ENCODE data around the gene LELP1.
"Not testable (repeated sequence)": the region's sequence is repeated elsewhere in the genome, so short reads cannot be mapped to it uniquely, and the experiment has no call there.

Gene LELP1

DNA sequence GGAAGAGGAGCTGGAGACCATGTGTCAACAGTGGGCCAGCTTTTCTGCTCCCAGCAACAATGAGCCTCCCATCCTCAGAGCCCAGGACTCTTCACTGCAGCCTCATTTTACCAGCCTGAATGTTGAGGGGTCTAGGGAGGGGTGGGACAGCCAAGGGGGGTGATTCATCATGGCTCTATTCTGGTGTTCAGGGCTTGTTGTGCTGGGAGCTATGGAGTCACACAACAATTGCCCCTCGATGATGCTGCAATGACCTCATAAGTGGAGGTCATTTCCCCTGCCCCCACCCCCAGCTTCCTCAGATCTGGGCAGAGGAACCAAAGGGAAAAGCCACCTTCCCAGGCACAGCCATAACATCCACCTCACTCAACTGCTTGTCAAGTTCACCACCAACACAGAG lies at the start of gene LELP1:
Gene LELP1, plus strand, starts transcription at position 301 of the 400 bp plus-strand sequence. CDS start 1,278 bp downstream, outside the sequence.
- DNase-seq (ENCODE audit: low read depth), result no peak

DNA sequence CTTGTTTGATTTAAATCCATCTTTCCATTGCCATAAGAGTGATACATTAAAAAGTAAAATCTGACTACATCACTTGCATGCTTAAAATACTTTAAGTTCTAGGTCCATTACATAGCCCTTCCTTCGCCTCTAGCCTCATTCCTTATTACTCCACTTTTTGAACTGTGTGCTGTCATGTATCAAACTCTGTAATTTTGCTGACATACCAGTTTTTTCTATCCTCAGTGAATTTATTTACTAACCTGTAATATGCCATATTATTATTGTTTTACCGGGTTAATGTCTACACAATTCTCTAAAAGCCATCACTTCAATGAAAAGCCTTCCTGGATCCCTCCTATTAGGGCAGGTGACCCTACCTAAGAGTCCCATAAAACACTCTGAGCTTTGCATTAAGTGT lies 47.7 kb upstream of the LELP1 start:
- DNase-seq (ENCODE audit: low read depth), result no peak

GRCh38 chr1:153168686-153169085 lies 34.5 kb upstream of the LELP1 start:
- DNase-seq (ENCODE audit: low read depth), result no peak

- no peak for DNase-seq (ENCODE audit: low read depth)
These were observed 28.6 kb upstream of the LELP1 start for GRCh38 chr1:153174624-153175023.

DNA sequence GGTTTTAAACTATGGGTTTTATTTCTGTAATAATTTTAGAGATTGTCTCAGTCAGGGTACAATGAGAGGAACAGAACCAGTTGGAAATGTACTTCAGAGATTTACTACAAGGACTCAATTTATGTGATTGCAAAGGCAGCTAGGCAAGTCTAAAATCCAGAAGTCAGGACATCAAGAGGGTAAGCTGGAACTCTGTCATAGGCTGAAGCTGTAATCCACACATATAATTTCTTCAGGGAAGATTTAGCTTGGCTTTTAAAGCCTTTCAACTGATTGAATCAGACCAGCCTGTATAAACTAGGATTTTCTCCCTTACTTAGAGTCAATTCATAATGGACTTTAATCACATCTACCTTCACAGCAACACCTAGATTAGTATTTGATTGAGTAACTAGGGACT lies 24.3 kb upstream of the LELP1 start:
- DNase-seq (ENCODE audit: low read depth), result no peak

GRCh38 chr1:153180556-153180955 lies 22.7 kb upstream of the LELP1 start:
- DNase-seq (ENCODE audit: low read depth), result no peak

GRCh38 chr1:153188301-153188700 lies 14.9 kb upstream of the LELP1 start:
- not testable (repeated sequence) for DNase-seq (ENCODE audit: low read depth)

DNA sequence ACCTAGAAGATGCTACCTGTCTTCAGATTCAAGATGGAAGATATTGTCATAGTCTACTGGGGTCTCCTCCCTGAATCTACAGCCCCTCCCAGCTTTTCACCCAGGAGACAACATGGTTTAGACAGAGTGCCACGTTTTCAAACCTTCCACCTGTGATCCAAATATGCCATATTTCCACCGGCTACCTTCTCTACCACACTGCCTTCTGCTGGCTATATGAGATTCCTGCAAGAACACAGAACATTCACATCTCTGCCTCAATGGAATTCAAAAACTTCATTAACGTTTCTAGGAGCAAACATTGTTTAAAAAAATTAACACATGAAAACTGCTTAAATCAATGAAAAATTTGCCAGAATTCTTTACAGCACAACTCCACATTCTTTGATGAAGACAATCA lies 12.9 kb upstream of the LELP1 start:
- no peak for DNase-seq (ENCODE audit: low read depth)

GRCh38 chr1:153192697-153193096 lies 10.5 kb upstream of the LELP1 start:
- DNase-seq (ENCODE audit: low read depth), result no peak

DNA sequence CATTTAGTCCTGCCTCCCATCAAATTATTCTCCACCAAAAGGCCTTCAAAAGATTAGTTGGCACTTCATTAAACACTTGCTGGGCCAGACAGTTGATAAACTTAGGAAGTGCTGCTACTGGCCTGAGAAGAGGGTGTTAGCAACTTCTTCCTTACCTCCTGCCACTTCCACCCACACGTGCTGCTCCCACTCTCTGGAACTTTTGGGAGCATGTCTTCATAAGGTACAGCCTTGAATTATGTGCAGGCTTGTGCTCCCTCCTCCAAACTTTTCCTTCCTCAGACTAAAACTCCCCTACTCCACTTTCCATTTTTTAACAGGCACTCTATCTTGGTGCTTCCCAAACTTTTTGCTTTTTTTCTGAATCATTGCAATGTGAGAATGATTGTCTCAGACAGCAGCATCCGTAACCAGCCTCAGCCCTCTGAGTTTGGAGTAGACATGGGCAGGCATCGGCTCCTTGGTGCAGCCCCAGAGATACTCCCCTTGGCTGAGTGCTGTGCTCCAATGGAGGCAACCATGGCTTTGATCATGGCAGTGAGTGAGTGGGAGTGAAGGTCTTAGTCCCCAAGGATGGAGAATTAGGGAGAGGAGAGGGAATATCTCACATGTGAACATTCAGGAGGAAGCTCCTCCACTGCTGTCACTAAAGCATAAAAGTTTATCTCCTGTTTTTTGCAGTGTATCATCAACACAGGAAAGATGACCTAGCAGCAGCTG lies 8.7 kb upstream of the LELP1 start:
- DNase-seq (ENCODE audit: low read depth), result no peak

DNA sequence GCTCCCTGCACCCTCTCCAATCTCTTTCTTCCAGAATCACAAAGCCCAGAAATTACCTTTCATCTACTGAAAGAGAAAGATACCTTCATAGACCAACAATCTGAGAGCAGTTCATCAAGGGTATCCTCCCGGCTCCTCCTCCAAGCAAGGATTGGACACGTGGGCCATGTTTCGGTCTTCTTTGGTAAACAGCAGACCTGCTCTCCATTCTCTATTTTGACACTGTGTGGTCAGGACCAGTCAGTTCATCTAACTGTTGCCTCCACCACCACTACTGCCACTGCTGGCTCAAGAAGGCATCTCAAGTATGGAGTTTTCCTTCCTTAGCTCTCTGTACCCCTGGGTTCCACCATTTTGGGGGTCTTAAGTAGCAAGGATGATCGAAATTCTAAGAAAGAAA lies 8.0 kb upstream of the LELP1 start:
- DNase-seq (ENCODE audit: low read depth), result no peak

- DNase-seq (ENCODE audit: low read depth), result no peak
These were observed 1.2 kb upstream of the LELP1 start for GRCh38 chr1:153202006-153202405.

DNA sequence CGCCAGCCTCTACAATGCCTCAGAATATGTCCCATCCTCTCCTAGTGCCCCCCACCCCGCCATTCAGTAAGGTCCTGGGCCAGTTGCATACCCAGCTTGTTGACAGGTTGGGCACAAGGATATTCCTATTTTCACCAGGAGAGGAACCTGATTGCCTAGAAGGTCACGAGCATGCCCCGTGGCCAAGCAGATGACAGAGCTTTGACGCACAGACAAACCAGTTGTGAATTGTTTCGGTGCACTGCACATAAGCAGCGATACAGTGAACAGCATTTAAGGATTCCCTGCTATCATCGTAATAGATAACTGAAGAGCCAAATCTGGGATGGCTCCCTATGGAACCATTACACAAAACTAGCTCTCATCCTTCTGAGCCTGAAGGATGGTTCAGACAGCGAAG lies 3.4 kb downstream of the LELP1 start:
- no peak for DNase-seq (ENCODE audit: low read depth)

- no peak for DNase-seq (ENCODE audit: low read depth)
These were observed 7.0 kb downstream of the LELP1 start for GRCh38 chr1:153210206-153210605.

GRCh38 chr1:153212201-153212600 lies 9.0 kb downstream of the LELP1 start:
- no peak for DNase-seq (ENCODE audit: low read depth)

DNA sequence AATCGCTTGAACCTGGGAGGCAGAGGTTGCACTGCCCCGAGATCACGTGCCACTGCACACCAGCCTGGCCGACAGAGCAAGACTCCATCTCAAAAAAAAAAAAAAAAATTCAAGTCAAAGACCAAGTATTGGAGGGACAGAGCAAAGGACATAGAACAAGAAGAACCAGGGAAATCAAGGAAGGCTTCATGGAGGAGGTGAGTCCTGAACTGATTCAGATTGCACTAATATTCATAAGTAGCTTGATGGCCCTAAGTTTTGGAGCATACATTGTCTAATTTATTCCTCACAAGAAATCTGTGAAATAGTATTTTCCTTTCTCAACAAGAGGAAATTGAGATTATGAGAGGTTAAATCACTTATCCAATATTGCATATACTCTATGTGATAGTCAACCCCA lies 10.3 kb downstream of the LELP1 start:
- DNase-seq (ENCODE audit: low read depth), result no peak

- DNase-seq (ENCODE audit: low read depth), result no peak
These were observed 14.0 kb downstream of the LELP1 start, which contains the start of gene PRR9 for GRCh38 chr1:153217212-153217611. TSS of gene PRR9 (plus strand) at chr1:153217584. CDS start at chr1:153218145, 561 bp downstream.

GRCh38 chr1:153217744-153218416 lies 14.7 kb downstream of the LELP1 start:
- DNase-seq (ENCODE audit: low read depth), result no peak

DNA sequence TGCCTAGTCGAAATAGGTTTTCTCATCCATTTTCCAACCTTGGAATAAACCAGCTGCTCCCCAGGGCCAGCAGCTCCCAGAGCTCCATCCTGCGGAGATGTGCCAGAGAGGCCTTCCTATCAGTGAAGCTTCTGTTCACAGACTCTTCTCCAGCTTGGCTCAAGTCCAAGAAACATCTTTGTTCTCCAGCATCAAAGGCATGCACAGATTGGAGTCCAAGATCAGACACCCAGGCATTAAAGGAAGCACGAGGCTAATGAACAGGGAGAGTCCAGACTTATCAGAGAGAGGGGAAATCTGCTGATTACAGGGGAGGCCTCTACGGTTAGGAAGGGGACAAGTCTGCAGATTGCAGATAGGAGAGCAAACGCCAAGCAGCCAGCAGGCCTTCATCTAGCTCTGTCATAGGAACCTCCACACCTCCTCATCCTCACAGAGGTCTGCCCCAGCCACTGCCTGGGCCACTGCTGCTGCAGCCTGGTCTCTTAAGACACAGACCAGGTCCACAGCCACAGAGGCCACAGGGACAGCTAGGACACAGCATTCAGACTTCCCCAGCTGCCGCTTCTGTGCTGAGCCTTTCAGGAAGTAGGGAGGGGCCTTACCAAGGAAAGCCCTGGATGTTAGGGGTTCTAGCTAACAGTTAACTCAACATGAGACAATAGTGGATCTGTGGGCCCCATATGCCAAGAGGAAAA lies 17.5 kb downstream of the LELP1 start:
- DNase-seq (ENCODE audit: low read depth), result no peak

- not testable (repeated sequence) for DNase-seq (ENCODE audit: low read depth)
These were observed 20.0 kb downstream of the LELP1 start for GRCh38 chr1:153223040-153223891.

DNA sequence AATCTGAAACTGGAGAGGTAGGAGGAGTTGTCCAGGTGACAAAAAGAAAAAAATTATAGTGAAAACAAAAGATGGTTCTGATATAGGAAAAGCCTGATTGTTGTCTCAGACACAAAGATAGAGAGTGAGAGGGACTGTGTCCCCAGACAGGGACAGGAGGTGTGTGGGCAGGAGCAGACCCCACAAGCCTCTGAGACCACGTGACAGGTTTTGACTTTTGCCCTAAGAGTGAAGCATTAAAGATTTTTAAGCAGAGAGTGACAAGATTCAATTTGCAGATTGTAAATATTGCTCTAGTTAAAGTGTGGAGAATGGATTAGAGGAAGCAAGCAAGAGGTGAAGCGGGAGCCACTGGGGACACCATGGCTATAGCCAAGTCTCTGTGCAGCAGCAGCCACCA lies 24.6 kb downstream of the LELP1 start:
- no peak for DNase-seq (ENCODE audit: low read depth)

- no peak for DNase-seq (ENCODE audit: low read depth)
These were observed 25.3 kb downstream of the LELP1 start for GRCh38 chr1:153228491-153228890.
